ENCODE data around the gene CDCA4.
"Not testable (repeated sequence)": the region's sequence is repeated elsewhere in the genome, so short reads cannot be mapped to it uniquely, and the experiment has no call there.

The CDCA4 gene

DNA sequence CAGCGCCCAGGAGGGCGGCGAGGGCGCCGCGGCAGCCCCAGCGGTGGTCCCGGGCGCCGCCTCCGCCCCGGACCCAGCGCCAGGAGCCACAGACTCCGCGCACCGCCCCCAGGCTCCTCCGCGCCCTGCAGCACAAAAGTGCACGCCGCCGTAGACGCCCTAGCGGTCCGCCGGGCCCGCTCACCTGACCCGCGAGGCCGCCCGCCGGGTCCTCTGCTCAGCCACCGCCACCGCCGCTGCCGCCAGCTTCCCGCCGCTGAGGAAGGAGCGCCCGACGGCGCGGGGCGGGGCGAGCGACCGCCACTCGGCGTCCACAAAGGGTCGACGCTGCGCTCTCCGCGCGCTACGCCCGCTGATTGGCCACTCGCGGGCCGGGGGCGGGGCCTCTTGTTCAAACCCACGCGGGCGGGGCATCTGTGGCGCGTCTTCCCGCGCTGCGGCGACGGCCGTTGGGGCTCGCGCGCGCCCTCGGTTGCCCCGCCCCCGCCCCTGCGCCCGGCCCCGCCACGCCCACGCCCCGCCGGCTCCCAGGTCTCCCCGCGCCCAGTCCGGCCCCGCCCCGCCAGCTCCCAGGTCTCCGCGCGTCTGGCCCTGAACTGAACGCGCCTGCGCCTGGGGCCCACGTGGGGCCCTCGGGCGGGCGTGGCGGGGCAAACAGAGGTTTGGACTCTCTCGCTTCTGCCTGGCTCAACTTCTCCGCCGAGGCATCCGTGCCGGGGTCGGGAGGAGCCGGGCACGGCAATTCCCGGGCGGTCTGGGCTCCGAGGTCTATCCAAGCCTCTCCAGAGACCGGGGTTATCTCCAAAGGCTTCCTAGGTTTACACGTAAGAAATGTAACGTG, at the start of gene CDCA4:
Gene CDCA4 (minus strand): TSS at position 269 of the 841 bp plus-strand sequence. CDS start 9,154 bp downstream, outside the sequence.
- peak; percentile 97 for DNase-seq (ENCODE audit: low read depth, low spot score)

DNA sequence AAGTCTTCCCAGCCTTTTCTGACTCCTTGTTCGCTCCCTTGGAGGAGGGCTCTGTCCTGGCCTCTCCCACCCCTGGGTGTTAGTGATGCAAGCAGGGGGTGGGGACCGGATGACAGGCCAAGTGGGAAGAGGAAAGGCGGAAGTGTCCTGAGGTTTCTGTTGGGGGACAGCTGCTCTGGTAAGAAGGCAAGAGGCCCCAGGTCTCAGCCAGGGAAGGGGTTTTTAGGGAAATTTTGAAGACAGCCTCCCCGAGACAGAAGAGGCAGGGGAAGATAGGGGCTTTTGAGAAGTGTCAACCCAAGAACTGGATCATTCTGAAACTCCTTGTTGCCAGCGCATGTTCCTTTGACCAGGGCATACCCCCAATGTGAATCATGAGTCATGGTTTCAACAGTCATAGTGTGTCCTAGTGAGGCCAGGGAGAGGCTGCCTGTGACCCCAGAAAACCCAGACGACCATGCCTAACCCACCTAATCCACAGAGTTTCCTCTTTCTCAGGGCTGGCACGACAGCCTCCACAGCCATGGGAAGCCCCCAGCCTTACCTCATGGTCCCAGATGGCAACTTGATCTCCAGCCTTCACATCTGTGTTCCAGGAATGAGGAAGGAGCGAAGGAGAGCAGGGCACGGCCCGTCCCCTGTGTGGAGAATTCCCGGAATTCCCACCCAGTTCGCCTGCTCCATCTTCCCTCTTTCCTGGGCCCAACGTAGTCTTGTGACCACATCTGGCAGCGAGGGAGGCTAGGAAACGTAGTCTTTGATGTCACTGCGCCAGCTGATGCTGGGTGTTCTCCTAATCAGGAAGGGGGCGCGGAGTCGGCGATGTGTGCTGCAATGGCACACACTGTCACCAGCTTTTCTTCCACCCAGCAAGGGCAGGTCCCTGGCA, 49.2 kb upstream of the CDCA4 start:
- no peak for DNase-seq (ENCODE audit: low read depth, low spot score)

DNA sequence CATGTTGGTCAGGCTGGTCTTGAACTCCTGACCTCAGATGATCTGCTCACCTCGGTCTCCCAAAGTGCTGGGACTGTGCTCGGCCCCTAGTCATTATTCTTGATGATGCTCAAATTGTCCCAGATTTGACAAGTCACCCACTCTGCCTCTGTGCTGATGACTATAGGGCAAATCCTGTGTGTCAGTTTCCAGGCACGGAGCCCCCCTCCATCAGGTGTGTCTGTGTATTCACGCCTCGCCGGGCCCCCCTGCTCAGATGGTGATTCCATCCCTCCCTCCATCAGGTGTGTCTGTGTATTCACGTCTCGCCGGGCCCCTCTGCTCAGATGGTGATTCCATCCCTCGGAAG, 48.6 kb upstream of the CDCA4 start:
- no peak for DNase-seq (ENCODE audit: low read depth, low spot score)

DNA sequence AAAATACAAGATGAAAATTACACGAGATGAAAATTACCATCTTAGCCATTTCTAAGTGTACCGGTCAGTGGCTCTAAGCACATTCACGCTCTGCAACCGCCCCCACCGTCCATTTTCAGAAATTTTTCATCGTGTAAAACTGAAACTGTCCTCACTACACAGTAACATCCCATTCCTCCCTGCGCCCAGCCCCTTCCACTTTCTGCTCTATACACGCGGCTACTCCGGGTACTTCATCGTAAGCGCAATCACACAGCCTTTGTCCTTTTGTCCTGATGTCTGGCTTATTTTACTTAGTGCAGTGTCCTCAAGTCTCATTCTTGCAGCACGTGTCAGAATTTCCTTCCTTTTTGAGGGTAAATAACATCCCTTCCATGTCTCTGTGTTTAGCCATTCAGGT, 47.9 kb upstream of the CDCA4 start:
- DNase-seq (ENCODE audit: low read depth, low spot score), result no peak

DNA sequence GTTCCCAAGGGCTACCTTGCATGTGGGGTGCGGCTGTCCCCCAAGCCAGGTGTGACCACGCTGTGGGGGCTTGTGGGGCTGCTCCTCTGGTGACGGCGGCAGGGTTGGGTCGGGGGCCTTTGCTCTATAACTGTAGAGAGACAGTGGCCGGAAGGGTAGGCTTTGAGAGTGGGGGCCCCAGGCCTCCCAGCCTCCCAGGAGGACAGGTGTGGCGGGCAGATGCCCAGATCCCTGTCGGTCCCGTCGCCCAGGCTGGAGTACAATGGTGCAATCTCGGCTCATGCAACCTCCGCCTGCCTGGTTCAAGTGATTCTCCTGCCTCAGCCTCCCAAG, 47.1 kb upstream of the CDCA4 start:
- DNase-seq (ENCODE audit: low read depth, low spot score), result no peak

DNA sequence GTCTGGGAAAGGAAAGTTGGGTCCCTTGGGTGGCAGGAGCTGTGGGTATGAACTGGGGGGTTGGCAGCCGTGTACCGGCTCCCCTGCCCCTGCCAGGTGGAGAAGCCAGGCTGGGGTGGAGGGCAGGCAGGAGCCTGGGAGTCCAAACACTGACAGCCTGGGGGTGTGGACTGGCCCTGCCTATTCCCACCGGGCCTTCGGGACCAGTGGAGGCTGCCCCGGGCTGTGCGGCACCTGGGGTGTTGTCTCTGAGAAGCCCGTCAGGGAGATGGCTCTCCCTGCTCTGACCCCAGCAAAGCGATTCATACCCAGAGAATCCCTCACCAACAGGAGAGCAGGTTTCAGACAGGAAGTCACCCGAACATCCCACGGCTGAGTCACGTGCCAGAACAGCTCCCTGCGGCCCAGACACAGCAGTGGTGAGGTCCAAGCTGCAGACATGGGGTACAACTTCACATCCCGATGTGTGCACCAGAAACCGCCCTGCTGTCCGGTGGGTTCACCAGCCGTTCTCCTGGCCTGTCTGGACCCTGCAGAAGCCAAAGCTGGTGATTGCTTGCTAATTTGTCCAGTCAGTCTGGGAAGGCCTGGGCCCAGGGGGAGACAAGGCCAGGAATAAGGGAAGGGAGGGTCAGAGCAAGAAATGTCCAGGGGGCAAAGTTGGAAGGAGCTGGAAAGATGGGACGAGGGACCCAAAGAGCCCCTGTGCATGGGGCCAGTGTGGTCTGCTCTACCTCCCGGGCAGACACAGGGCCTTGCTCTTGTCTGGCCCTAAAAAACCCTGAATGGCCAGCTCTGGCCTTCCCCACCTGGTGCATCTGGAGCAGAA, 46.5 kb upstream of the CDCA4 start:
- no peak for DNase-seq (ENCODE audit: low read depth, low spot score)

DNA sequence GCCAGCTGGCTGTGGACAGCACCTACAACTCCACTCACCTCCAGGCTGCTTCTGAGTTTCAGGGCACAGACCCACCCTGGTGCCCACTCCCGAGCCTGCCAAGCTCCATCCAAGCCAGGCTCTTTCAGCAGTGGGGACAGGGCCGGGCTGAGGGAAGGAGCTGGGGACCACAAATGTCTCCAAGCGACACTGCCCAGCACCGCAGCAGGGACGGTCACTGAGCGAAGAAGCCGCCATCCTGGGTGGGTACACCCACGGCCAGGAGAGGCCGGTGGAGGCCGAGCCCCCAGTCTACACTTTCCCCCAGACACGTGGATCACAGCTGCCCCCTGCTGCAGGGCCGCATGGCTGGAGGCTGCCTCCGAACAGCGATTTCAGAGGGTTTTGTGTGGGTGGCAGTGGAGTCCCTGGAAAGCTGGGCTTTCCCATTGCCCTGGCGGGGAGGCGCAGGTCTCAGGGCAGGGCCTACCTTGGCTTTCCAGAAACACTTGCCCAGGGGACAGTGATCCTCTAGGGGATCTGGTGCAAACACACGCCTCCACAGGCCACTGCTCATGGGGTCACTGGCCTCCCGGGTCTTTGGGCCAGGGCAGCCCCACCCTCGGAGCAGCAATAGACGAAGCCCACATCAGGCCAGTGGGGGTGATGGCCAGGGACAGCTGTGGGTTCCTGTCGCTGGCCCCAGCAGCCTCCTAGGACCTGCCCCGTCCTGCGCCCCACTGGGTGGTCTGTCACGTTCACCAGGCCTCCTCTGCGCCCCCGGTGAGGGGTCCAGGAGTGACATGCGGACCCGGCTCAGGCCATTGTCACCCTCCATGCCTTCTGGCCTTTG, 45.6 kb upstream of the CDCA4 start:
- no peak for DNase-seq (ENCODE audit: low read depth, low spot score)

DNA sequence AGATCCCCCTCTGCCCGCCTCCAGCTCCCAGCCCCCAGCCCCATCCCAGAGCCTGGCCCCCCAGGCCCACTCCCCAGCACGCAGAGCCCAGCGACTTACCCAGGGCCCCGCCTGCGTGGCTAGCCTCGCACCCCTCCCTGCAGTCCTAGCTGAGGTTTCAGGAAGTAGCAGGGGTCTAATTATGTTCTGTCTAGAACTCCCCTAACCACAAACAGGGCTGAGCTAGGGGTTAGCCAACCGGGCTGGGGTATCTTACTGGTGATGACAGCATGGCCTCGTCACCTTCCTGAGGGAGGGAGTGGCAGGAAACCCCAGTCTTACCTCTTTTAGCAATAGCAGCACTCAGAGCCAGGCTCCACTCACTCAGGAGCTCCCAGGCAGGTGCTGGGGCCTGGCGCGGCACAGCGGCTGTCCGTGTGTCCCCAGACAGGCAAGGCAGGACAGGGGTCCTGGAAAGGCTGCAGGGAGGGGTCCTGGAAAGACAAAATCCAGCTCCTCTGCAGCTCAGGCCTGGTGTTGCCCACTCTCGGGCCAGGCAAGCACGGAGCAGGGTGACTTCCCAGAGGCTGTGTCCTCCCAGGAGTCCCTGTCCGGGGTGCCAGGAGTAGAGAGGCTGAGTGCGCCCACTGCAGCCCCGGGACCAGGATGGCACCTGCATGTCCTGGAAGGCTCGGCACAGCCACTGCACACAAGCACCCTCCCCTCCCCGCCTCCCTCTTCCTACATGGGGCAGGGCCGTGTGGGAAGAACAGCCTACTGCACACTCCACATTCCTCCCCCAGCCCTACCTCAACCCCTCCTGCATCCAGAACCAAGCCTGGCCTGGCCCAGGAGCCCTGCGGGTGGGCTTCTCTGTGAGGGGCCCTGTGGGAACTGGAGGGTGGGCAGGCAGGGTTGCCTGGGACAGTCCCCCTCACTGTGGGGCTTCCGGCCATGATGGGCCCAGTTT, 44.7 kb upstream of the CDCA4 start, which contains the start of gene GPR132:
Gene GPR132 (minus strand): TSS at position 151 of the 949 bp plus-strand sequence. CDS start 10,010 bp downstream, outside the sequence.
- peak; percentile 84 for DNase-seq (ENCODE audit: low read depth, low spot score)

DNA sequence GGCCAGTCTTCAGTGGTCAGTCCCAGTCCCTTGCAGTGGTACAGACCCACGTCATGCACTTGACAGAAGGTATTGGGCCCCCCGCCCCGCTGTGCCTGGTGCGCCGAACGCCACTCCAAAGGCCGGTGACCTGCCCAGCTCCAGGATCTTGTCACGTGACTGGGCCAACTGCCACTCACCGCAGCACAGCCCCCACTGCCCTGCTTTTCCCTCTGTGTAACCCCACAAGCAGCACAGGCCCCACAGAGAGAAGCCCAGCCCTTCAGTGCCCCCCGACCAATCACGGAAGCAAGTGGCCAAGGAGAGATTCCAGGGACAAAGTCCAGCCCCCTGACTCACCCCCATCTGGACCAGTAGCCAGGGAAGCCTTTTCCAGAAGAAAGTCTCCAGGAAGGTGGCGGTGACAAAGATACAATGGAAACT, 43.8 kb upstream of the CDCA4 start:
- no peak for DNase-seq (ENCODE audit: low read depth, low spot score)

DNA sequence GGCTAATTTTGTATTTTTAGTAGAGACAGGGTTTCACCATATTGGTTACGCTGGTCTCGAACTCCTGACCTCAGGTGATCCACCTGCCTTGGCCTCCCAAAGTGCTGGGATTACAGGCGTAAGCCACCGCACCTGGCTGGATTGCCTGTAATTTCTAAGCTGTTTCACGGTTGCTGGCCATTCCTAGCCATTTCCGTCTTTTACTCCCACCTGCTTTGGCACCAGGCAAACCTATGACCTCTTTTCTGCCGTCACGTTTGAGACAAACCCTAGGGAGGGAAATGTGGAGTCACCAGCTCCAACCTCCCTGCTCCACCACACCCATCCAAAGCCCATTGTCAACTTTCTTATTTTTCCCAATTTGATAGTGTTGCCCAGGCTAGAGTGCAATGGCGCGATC, 43.1 kb upstream of the CDCA4 start:
- no peak for DNase-seq (ENCODE audit: low read depth, low spot score)

DNA sequence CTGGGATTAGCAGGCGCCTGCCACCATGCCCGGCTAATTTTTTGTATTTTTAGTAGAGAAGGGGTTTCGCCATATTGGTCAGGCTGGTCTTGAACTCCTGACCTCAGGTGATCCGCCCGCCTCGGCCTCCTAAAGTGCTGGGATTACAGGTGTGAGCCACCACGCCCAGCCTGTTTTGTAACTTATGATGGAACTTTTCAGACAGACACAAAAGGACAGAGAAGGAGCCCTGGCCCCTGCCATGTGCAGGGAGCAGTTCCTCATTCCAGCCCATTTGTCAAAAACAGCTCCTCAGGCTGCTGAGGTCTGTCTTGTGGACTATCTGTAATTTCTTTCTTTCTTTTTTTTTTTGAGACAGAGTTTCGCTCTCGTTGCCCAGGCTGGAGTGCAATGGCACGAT, 42.6 kb upstream of the CDCA4 start:
- not testable (repeated sequence) for DNase-seq (ENCODE audit: low read depth, low spot score)

DNA sequence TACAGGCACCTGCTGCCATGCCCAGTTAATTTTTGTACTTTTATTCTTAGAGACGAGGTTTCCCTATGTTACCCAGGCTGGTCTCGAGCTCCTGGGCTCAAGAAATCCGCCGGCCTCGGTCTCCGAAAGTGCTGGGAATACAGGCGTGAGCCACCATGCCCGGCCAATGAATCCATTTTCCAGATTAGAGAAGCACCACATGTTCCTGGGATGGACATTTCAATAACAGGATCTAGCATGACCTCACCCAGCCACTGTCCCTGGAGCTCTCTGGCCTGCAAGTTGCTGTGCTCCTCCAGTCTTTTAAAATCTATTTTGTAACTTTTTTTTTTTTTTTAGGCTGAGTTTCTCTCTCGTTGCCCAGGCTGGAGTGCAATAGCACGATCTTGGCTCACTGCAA, 42.2 kb upstream of the CDCA4 start:
- DNase-seq (ENCODE audit: low read depth, low spot score), result no peak

DNA sequence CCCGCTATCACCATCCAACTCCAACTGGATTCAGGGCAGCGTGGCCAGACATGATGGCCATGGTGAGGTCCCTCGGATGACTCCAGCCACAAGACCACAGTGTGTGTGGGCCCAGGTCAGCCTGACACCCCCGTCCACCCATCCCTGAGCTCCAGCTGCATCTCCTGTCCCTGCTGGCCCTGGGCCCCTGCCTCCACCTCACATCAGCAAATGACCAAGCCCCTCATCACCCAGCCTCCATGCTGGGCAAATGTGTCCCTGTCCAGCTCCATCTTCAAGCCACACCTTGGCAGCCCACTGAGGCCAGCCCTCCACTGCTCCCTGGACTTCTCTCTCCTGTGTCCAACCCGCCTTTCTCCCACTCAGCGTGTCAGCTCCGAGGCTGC, 41.2 kb upstream of the CDCA4 start:
- no peak for DNase-seq (ENCODE audit: low read depth, low spot score)

DNA sequence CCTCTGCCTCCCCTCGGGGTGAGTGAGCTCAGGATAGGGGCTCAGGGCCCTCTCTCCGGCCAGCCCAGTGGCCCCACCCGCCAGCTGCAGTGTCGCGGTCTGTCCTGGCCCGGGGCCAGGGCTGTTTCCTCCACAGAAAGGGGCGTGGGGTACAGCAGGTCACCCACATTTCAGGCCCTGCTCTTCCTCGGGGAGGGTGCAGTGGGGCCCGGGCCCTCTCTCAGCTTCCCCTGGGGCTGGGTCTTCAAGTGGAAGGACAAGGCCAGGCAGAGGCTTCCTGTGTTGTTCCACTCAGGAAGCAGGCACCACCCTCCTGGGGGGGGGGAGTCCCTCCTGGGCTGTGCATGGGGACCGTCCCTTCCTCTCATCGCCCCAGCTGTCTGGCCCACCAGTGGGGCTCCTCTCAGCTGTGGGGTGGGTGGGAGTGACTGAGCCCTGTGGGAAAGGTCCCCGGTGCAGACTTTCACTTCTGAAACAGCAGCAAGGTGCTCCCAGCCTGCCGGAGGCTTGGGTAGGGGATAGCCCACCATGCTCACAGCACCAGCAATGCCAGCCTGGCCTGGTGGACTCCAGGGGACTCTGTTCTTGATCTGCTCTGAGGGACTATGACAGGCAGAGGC, 40.7 kb upstream of the CDCA4 start:
- peak; percentile 33 for DNase-seq (ENCODE audit: low read depth, low spot score)

DNA sequence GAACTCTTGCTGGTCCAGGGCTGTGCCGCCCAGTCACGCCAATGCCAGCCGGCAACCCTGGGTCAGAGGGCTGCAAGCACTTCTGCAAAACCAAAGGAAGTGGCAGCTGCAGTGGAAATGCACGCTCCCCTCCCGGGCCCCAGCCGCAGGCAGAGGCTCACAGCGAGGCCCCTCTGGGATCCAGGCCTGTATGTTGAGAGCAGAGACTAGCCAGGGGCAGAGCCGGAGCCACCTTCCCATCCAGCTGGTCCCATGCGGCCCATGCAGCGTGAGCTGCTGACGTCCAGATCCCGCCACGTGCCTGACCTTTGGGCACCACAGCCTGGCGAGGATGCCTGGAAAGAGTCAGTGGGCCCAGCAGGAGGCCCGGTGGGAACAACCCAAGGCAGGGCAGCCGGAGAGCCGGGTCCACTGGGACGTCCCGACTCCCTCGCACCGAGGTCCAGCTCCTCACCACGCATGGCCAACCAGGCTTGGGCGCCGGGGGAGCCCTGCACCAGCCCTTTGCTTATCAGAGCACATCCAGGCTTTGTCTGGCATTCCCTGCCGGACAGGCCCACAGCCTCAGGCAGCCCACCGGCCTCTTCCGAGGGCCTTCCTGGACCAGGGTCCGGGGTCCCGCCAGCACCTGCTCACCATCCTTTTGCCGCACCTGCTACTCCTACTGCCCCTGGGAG, 40.0 kb upstream of the CDCA4 start:
- no peak for DNase-seq (ENCODE audit: low read depth, low spot score)

DNA sequence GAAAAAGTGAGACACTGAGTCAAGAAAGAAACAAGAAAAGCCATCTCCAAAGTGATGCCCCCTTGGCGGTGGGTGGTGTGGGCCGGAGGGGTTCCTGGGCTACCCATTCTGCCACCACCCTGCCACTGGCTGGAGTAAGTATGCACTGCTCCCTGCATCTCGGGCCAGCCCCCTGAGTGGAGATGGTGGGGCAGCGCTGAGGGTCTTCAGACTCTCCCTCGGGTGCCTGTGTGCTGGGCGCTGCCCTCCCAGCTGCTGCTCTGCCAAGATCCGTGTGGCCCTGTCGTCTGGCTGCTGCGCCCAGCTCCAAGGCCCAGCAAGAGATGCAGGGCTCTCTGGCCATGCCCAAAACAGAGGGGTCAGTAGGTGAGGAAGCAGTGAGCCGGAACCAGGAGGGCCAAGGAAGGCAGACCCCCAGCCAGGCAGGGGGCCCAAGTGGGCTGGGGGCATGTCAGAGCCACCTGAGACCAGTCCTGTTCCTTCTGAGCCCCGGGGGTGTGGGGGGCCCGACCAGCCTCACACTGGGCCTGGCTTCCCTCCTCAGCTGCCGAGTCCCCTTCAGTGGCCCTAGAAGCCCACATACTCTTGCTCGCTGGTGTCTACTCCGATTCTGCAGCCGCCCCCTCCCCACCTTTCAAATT, 39.2 kb upstream of the CDCA4 start:
- no peak for DNase-seq (ENCODE audit: low read depth, low spot score)

DNA sequence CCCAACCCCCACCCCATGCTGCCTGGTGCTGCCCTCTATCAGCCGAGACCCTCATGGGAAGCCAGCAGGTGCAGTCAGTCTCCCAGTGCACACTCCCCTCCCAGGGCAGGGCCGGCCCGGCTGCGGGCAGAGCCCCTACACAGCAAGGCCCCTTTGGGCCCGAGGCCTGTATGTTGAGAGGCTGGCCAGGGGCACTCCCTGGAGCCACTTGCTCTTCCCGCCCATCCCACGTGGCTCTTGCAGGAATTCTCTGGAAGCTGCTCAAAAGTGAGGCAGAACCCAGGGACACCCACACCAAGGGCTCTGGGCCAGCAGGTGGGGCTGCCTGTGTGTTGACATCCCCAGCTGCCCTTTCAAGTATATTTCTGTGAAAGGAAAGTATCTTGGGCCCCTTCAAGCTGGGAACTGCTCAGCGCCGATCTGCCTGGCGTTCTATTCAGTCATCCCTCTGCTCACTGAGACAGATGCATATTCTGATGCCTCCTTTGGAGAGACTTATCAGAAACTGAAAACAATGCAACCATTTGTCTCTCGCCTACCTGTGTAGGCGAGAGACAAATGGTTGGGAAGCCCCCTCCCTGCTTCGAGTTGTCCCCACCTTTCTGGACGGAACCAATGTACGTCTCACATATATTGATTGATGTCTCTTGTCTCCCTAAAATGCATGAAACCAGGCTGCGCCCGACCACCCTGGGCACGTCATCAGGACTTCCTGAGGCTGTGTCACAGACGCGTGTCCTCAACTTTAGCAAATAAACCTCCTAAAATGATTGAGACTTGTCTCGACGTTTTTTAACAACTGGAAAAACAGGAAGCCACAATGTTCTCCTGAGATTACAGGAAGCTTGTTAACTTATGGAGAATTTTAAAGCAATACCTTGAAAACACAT, 38.4 kb upstream of the CDCA4 start:
- DNase-seq (ENCODE audit: low read depth, low spot score), result no peak
